CD4-positive, alpha-beta T cell treated with Interleukin-17A for 4 hours (primary cell): ENCODE measurements around the gene ANKEF1.

Experiments
- DNase-seq: peaks from one replicate; pipeline ENCODE4 v3.0.0-alpha.2; 2020; ENCODE audit warnings: mixed read lengths

ANKEF1 gene

GRCh38 chr20:10090588-10091166 is 55.9 kb downstream of the ANKEF1 start:
- DNase-seq = peak; percentile 28

- no peak for DNase-seq
Observed at GRCh38 chr20:10093087-10093591, 58.4 kb downstream of the ANKEF1 start.

GRCh38 chr20:10094566-10095173 is 59.9 kb downstream of the ANKEF1 start:
- DNase-seq = no peak

GRCh38 chr20:10096790-10097189 is 62.0 kb downstream of the ANKEF1 start:
- DNase-seq = no peak

GRCh38 chr20:10105046-10105445 is 70.3 kb downstream of the ANKEF1 start:
- DNase-seq = no peak
